Measurements from ENCODE around the gene FDX2. TPM values are rescaled to one million over a fixed set of nuclear protein-coding genes. Genes with fewer than 3 reads are reported as not detected.

Gene FDX2
- total and polyA plus RNA-seq, 4 donors, result 9.6 to 38.4 (median 21.2) TPM

- no peaks in the 10 kb centered on the region for H3K27me3 ChIP-seq (ENCODE audit: control insufficient read depth in 3 of 3, insufficient read depth in 3 of 3, low read length in 2 of 3)
- H3K36me3 ChIP-seq (ENCODE audit: control insufficient read depth in 4 of 4, insufficient read depth in 4 of 4, low read length in 4 of 4), result peaks cover 0 to 17% (median 4%) of the 10 kb centered on the region in 4 donors
- no peak overlapping the region for H3K4me3 ChIP-seq
- DNase-seq, result no peak
- 88 to 92% methylated on average over 5 of the region's 5 CpGs for WGBS, 2 donors
- no peaks in the 10 kb centered on the region for H3K9me3 ChIP-seq (ENCODE audit: control insufficient read depth in 4 of 4, insufficient read depth in 3 of 4, low read length in 3 of 4)
- TF ChIP-seq CTCF (IDR thresholded peaks at IDR 0.05; ENCODE audit: control extremely low read depth, extremely low read depth), result no peak
- H3K4me1 ChIP-seq (ENCODE audit: control insufficient read depth in 5 of 5, insufficient read depth in 5 of 5, low read length in 5 of 5), result no peaks in the 10 kb centered on the region
- no peak for ATAC-seq (ENCODE audit: insufficient read depth, low FRiP score)
- no peak overlapping the region for H3K27ac ChIP-seq (ENCODE audit: low read depth in 1 of 2, low read length in 1 of 2)
- H3K9ac ChIP-seq (ENCODE audit: insufficient read depth in 1 of 2, low read length in 2 of 2), result no peak overlapping the region
Observed at GRCh38 chr19:10306327-10306726, 9.5 kb downstream of the FDX2 start.

GRCh38 chr19:10305139-10305806 is 10.5 kb downstream of the FDX2 start:
- Histone ChIP-seq H3K4me3 (no peak overlapping the region), H3K4me1 (ENCODE audit: control insufficient read depth in 5 of 5, insufficient read depth in 5 of 5, low read length in 5 of 5) (no peaks in the 10 kb centered on the region), H3K27me3 (ENCODE audit: control insufficient read depth in 3 of 3, insufficient read depth in 3 of 3, low read length in 2 of 3) (no peaks in the 10 kb centered on the region), H3K27ac (ENCODE audit: low read depth in 1 of 2, low read length in 1 of 2) (peak overlapping the region in 1 of 2 donors; percentile 41), H3K36me3 (ENCODE audit: control insufficient read depth in 4 of 4, insufficient read depth in 4 of 4, low read length in 4 of 4) (peaks cover 0 to 11% (median 4%) of the 10 kb centered on the region in 4 donors), H3K9me3 (ENCODE audit: control insufficient read depth in 4 of 4, insufficient read depth in 3 of 4, low read length in 3 of 4) (no peaks in the 10 kb centered on the region), H3K9ac (ENCODE audit: insufficient read depth in 1 of 2, low read length in 2 of 2) (no peak overlapping the region)
- DNase-seq (no peak), ATAC-seq (ENCODE audit: insufficient read depth, low FRiP score) (peak; percentile 57)
- WGBS, 2 donors, result 47 to 67% methylated on average over 17 of the region's 17 CpGs
- no peak for TF ChIP-seq CTCF (IDR thresholded peaks at IDR 0.05; ENCODE audit: control extremely low read depth, extremely low read depth)

DNA sequence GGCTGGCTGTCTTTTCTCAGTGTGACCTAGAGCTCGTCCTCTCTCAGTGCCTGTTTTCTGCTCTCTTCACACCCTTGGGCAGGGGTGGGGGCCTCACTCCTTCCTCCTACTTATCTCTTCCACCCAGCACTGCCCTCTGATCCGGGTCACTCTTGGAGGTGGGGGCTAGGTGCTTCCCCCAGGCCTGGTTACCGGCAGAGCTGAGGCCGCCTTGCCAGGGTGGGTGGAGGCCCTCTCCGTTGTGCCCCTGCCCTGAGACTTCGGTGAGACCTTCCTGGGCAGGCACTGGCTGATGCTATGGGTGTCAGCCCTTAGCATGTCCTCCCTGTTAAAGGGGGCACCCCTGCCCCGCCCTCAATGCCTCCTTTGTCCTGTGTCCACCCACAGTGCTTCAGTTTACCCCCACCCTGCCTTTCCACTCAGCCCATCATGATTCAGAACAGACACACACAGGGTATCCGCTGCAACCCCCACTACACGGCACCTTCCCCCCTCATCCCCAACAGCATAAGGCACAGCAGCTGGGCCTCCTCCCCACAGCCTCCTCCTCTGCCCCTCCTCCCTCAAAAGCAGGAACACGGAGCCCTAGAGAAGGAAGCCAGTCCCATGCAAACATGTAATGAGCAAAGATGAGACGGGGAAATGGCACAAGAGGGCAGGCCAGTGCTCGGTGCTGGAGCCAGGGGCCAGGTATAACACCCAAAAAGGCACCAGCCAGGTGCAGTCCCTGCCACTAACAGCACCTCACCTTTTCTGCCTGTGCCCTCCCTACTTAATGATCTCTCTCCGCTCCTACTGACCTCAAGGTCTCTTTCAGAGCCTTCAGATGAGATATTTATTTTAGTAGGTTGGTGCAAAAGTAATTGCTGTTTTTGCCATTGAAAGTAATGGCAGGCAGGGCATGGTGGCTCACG is 16.0 kb downstream of the FDX2 start:
- WGBS, 2 donors, result 33 to 43% methylated on average over 14 of the region's 14 CpGs
- H3K9me3 ChIP-seq (ENCODE audit: control insufficient read depth in 4 of 4, insufficient read depth in 3 of 4, low read length in 3 of 4), result no peaks in the 10 kb centered on the region
- no peak for TF ChIP-seq CTCF (IDR thresholded peaks at IDR 0.05; ENCODE audit: control extremely low read depth, extremely low read depth)
- H3K9ac ChIP-seq (ENCODE audit: insufficient read depth in 1 of 2, low read length in 2 of 2), result no peak overlapping the region
- DNase-seq, result peak in 1 of 3 donors; percentile 6
- peaks cover 0 to 2% (median under 1%) of the 10 kb centered on the region in 4 donors for H3K36me3 ChIP-seq (ENCODE audit: control insufficient read depth in 4 of 4, insufficient read depth in 4 of 4, low read length in 4 of 4)
- H3K27ac ChIP-seq (ENCODE audit: low read depth in 1 of 2, low read length in 1 of 2), result no peak overlapping the region
- peaks cover 0 to 17% (median 6%) of the 10 kb centered on the region in 3 donors for H3K27me3 ChIP-seq (ENCODE audit: control insufficient read depth in 3 of 3, insufficient read depth in 3 of 3, low read length in 2 of 3)
- ATAC-seq (ENCODE audit: insufficient read depth, low FRiP score), result no peak
- H3K4me3 ChIP-seq, result no peak overlapping the region
- H3K4me1 ChIP-seq (ENCODE audit: control insufficient read depth in 5 of 5, insufficient read depth in 5 of 5, low read length in 5 of 5), result peaks cover 0 to 12% (median 0%) of the 10 kb centered on the region in 5 donors

Measured in lung (tissue), 12 donors.